Neutrophil (primary cell): ENCODE results near the gene C16orf90.

ENCODE experiments used
- H3K27ac ChIP-seq: fragments of 200-600 bp; sonication (generic); 2 replicates; pipeline ENCODE4 v1.5.1; 2016; ENCODE audit warnings: mild to moderate bottlenecking, moderate library complexity
- H3K27me3 ChIP-seq: fragments of 200-600 bp; sonication (generic); 2 replicates; pipeline ENCODE4 v1.6.0; 2016; ENCODE audit warnings: mild to moderate bottlenecking
- H3K36me3 ChIP-seq: fragments of 200-600 bp; sonication (generic); 2 replicates; pipeline ENCODE4 v1.5.1; 2017
- H3K4me1 ChIP-seq, 2 experiments: fragments of 200-600 bp in 1 of 2; sonication (generic) in 1 of 2; 1 replicate in 1 of 2; 2 replicates in 1 of 2; pipeline versions ENCODE4 v1.5.1 to v1.6.1; 2013 to 2016; ENCODE audit warnings: low read depth in 1 of 2, low read length in 1 of 2, mild to moderate bottlenecking in 1 of 2, moderate library complexity in 1 of 2; ENCODE audit not compliant: control insufficient read depth in 1 of 2, insufficient read depth in 1 of 2
- H3K4me3 ChIP-seq, 2 experiments: fragments of 200-600 bp in 1 of 2; sonication (generic) in 1 of 2; 1 replicate in 1 of 2; 2 replicates in 1 of 2; pipeline ENCODE4 v1.5.1; 2013 to 2016; ENCODE audit warnings: low read depth in 1 of 2, low read length in 1 of 2, mild to moderate bottlenecking in 1 of 2, moderate library complexity in 1 of 2
- H3K9me3 ChIP-seq: fragments of 200-600 bp; sonication (generic); 2 replicates; pipeline ENCODE4 v1.5.1; 2016
- TF ChIP-seq, protein P1 (sequence below): fragments of 200-600 bp; sonication (generic); IDR thresholded peaks from 2 replicates; pipeline ENCODE4 v1.5.1; 2016; ENCODE audit warnings: antibody characterized with exemption

Gene C16orf90

DNA sequence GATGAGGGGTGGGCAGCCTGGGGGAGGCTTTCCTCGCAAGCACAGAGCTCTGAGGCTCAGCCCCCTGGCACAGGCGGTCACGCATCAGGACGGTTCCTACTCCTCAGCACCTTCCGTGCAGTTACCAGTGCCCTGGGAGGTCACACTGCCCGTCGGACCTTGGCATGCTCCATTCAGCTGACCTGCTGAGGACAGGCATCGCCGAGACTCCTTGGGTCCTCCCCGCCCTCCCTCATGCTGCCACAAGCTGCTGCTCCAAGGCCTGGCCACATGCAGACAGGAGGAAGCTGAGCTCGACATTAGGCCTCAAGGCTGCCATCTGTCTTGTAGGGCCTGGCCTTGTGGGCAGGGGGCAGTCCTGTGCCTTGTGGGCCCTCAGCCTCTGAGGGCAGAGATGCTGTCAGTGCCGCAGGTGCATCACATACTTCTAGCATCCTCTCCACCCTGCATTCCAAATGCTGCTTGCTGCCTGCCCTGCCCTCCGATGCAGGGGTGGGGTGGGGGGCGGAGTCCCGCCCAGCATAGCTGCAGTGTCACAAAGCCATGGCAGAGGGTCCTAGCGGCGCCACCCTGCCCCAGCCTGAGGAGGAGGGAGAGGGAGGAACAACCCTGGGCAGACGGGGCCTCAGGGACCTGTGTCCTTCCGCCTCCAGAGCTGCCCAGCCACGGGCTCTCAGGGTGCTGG is 9.3 kb downstream of the C16orf90 start:
- Histone ChIP-seq H3K27me3 (no peaks in the 10 kb centered on the region), H3K4me3 (no peak overlapping the region), H3K4me1 (no peaks in the 10 kb centered on the region), H3K9me3 (no peaks in the 10 kb centered on the region), H3K27ac (no peak overlapping the region), H3K36me3 (peaks cover 72% of the 10 kb centered on the region)
- TF ChIP-seq, protein P1, sequence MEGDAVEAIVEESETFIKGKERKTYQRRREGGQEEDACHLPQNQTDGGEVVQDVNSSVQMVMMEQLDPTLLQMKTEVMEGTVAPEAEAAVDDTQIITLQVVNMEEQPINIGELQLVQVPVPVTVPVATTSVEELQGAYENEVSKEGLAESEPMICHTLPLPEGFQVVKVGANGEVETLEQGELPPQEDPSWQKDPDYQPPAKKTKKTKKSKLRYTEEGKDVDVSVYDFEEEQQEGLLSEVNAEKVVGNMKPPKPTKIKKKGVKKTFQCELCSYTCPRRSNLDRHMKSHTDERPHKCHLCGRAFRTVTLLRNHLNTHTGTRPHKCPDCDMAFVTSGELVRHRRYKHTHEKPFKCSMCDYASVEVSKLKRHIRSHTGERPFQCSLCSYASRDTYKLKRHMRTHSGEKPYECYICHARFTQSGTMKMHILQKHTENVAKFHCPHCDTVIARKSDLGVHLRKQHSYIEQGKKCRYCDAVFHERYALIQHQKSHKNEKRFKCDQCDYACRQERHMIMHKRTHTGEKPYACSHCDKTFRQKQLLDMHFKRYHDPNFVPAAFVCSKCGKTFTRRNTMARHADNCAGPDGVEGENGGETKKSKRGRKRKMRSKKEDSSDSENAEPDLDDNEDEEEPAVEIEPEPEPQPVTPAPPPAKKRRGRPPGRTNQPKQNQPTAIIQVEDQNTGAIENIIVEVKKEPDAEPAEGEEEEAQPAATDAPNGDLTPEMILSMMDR, result no peak

DNA sequence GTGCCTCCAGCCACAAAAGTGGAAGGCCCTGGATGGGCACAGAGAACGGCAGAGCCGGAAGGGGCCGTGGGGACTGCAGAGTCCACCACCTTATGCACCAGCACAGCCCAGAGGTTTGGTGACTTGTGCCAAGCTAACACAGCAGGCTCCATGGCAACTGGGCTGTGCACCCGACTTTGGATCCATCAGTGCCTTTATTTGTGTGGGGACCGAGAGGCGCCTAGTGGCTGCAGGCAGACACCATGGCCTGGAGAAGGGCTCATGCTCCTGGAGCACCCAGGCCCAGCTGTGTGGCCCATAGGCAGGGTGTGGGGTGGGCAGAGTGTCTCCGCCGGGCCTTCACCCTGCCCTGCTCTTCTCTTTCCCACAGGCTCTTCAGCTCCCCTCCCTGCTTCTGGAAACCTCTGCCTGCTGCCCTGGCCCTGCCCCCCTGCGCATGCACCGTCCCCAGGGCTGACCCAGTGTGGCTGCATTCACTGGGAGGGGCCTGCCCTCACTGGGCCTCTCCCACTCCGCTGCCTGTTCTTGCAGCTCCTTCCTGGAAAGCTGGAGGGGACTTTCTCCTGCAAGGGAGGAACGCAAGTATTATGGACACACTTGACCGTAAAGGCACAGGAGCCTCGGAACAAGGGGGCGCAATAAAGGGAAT is 10.1 kb downstream of the C16orf90 start:
- Histone ChIP-seq H3K4me1 (no peaks in the 10 kb centered on the region), H3K27ac (no peak overlapping the region), H3K27me3 (no peaks in the 10 kb centered on the region), H3K36me3 (peaks cover 79% of the 10 kb centered on the region), H3K9me3 (no peaks in the 10 kb centered on the region), H3K4me3 (no peak overlapping the region)
- TF ChIP-seq, protein P1, result no peak

DNA sequence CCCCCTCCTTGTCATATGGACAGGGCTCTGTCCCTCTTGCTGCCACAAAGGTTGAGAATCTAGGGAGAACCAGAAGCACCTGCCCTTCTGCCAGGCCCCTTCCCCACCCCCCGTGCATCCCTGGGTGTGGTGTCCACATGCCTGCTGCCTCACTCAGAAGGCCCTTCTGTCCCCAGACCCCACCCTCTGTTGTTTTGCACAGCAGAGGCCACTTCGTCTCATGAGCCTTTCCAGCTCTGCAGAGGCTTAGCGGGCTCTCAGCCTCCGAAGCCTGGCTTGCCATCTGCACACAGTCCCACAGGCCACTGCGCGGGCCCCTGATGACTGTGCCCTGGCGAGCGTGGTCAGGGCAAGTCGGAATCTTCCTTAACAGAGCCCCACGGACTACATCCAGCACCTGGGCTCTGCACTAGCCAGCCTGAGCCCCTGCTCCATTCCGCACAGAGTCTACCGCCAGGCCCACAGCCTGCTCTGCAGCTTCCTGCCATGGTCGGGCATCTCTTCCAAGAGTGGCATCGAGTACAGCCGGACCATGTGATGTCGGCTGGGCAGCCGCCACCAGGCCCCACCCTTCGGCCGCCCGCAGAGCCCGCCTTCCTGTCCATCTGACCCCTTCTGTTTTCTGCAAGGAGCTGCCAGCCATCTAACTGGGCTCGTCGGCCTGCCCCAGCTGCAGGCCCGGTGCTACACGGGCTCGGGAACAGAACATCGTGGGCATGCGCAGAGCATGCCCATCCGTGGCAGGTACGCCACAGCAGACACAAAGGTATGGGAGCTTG is 10.8 kb downstream of the C16orf90 start:
- Histone ChIP-seq H3K4me1 (no peaks in the 10 kb centered on the region), H3K9me3 (no peaks in the 10 kb centered on the region), H3K4me3 (no peak overlapping the region), H3K36me3 (peaks cover 86% of the 10 kb centered on the region), H3K27ac (no peak overlapping the region), H3K27me3 (no peaks in the 10 kb centered on the region)
- TF ChIP-seq, protein P1, result no peak

DNA sequence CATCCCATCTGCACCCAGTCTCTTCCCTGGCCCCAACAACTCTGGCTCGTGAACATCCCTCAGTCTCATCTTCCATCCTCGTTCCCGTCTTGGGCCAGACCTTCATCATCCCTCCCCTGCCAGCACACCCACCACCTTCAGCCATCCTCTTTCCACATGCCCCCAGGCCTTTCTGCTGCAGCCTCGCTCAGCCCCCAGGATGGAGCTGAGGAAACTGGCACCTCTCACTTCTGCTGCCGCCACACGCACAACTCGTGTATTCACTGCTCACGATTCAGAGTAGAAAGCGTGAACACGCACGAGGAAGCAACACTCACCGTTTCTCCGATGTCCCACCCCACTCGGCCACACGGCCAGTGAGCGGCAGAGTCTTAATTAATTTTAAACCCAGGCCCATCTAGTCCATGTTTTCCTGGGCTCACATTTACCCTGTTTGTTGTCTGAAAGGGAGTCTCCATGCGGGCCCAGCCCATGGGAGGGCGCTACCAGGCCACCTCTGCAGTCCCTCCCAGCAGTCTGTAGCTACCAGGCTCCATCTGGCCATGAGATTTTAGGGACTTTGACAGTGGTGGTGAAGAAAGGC is 12.5 kb downstream of the C16orf90 start:
- Histone ChIP-seq H3K27me3 (no peaks in the 10 kb centered on the region), H3K9me3 (no peaks in the 10 kb centered on the region), H3K36me3 (peaks cover 97% of the 10 kb centered on the region), H3K4me1 (no peaks in the 10 kb centered on the region), H3K4me3 (no peak overlapping the region), H3K27ac (no peak overlapping the region)
- TF ChIP-seq, protein P1, result no peak

DNA sequence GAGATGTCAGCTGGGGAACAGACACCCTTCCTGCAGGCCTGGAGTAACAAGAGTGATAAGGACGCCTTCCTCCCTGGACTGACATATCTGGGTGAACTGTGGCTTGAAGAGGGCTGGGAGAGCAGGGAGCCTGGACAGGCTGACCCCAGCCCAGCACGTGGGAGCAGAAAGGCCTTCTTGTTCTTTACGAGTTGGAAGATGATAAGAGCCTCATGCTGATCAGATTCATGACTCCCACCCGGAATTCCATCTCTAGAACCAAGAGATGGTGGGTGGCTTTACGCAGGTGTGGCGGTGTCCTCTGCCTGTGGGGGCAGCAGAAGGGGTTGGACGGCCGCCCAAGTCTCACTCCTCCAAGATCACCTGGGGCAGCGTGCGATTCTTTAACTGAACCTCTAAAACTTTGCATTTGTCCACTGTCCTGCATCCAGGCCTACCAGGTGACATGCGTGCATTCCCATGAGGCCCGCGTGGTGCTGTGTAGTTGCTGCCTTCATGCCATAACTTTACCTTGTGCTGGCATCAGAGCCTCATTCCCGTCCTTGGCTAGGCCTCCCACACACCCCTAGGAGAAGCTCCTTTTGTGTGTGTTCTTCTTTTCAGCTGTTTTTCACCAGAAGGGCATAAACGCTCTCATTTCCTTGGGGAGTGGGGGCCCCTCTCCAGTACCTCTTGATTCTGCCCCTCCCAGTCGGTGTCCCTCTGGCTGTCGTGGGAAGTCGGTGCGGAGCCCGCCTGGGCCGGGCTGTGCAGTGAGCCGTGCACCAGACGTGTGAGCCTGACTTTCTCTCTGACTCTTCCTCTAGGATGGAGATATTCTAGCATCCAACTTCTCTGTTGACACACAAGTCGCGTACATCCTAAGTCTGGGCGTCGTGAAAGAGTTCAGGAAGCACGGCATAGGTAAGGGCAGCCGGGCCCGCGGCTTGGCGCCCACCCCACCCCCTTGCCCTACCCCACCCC is 13.3 kb downstream of the C16orf90 start:
- Histone ChIP-seq H3K27ac (no peak overlapping the region), H3K36me3 (peaks cover 90% of the 10 kb centered on the region), H3K4me1 (no peaks in the 10 kb centered on the region), H3K9me3 (no peaks in the 10 kb centered on the region), H3K27me3 (no peaks in the 10 kb centered on the region), H3K4me3 (no peak overlapping the region)
- TF ChIP-seq, protein P1, result no peak
